Measurements from ENCODE around the gene STARD3NL. TPM values are rescaled to one million over a fixed set of nuclear protein-coding genes. Genes with fewer than 3 reads are reported as not detected.
A peak's percentile ranks its signal among the peaks of the same experiment; 100 is the strongest.

STARD3NL gene
- total RNA-seq, 4 donors from 2014 or later = 4.1 to 22.1 (median 17.9) TPM

DNA sequence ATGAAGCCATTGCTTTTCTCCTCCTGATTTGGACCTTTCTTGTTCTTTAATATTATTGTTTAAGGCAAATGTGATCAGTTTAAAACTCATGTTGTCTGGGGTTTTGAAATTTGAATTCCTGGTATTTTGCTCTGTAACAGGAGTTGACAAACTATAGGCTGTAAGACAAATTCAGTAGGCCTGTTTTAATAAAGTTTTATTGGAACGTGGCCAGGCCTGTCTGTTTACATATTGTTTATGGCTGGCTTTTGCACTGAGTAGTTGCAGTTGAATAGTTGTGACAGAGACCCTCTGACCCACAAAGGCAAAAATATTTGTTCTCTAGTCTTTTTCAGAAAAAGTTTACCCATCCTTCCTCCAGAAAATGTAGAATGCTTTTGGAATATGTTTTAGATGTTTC, 29.8 kb downstream of the STARD3NL start:
- TF ChIP-seq, protein P1, sequence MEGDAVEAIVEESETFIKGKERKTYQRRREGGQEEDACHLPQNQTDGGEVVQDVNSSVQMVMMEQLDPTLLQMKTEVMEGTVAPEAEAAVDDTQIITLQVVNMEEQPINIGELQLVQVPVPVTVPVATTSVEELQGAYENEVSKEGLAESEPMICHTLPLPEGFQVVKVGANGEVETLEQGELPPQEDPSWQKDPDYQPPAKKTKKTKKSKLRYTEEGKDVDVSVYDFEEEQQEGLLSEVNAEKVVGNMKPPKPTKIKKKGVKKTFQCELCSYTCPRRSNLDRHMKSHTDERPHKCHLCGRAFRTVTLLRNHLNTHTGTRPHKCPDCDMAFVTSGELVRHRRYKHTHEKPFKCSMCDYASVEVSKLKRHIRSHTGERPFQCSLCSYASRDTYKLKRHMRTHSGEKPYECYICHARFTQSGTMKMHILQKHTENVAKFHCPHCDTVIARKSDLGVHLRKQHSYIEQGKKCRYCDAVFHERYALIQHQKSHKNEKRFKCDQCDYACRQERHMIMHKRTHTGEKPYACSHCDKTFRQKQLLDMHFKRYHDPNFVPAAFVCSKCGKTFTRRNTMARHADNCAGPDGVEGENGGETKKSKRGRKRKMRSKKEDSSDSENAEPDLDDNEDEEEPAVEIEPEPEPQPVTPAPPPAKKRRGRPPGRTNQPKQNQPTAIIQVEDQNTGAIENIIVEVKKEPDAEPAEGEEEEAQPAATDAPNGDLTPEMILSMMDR (IDR thresholded peaks at IDR 0.05) = no peak
- no peak for TF ChIP-seq POLR2A (IDR thresholded peaks at IDR 0.05)
- Histone ChIP-seq H3K36me3 (peaks cover 0 to 19% (median 0%) of the 10 kb centered on the region in 3 donors), H3K27ac (no peak overlapping the region), H3K27me3 (no peaks in the 10 kb centered on the region), H3K9me3 (no peaks in the 10 kb centered on the region), H3K4me3 (no peak overlapping the region), H3K4me1 (peaks cover 0 to 5% (median 4%) of the 10 kb centered on the region in 3 donors)
- intact Hi-C loops (cut with DNase I) = no loop called here
- DNase-seq = no peak
- WGBS, 2 donors = 76 to 88% methylated on average over 1 of the region's 1 CpG

DNA sequence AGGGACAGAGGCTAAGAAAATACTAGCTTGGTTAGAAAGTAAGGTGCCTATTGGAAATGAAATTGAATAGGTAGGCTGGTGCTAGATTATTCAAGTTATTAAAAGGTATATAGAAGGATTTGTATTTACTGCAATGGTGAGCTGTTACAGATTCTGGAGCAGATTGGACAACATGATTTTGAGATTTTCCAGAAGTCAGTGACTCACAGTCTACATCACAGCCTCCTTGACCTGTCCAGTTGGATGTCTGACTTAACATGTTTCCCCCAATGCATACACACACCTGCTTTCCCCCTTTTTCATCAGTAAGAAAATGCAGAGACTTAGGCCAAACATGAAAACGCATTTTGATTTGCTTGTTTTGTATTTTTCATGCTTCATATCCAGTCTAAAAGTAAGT, 33.4 kb downstream of the STARD3NL start:
- Histone ChIP-seq H3K36me3 (peaks cover 0 to 27% (median 0%) of the 10 kb centered on the region in 3 donors), H3K27ac (no peak overlapping the region), H3K27me3 (no peaks in the 10 kb centered on the region), H3K4me3 (no peak overlapping the region), H3K4me1 (peaks cover 0 to 22% (median 4%) of the 10 kb centered on the region in 3 donors), H3K9me3 (no peaks in the 10 kb centered on the region)
- WGBS, 2 donors = 81 to 95% methylated on average over 1 of the region's 1 CpG
- no peak for TF ChIP-seq POLR2A (IDR thresholded peaks at IDR 0.05)
- TF ChIP-seq, protein P1 (IDR thresholded peaks at IDR 0.05) = no peak
- no peak for DNase-seq
- intact Hi-C loops (cut with DNase I) = no loop called here

DNA sequence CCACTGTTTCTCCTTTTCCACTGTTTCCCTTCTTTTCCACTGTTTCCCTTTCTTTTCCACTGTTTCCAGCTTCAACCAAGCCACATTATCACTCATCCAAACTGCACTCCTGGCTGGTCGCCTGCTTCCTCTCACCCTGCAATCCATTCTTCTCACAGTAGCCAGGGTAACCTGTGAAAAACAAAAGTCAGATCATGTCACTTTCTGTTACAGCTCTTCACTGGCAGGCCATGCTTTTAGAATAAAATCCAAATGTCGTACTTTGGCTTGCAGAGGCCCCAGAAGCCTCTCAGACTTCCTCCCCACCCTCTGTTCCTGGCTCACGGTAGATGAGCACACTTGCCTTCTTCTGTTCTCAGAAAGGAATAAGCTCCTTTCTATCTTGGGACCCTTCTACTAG, 33.9 kb downstream of the STARD3NL start:
- intact Hi-C loops (cut with DNase I) = no loop called here
- no peak for DNase-seq
- peaks cover 0 to 32% (median 0%) of the 10 kb centered on the region in 3 donors for H3K36me3 ChIP-seq
- H3K27me3 ChIP-seq = no peaks in the 10 kb centered on the region
- TF ChIP-seq POLR2A (IDR thresholded peaks at IDR 0.05) = no peak
- TF ChIP-seq, protein P1 (IDR thresholded peaks at IDR 0.05) = no peak
- H3K4me1 ChIP-seq = peaks cover 0 to 26% (median 4%) of the 10 kb centered on the region in 3 donors
- WGBS, 2 donors = 35 to 52% methylated on average over 3 of the region's 3 CpGs
- H3K27ac ChIP-seq = no peak overlapping the region
- no peak overlapping the region for H3K4me3 ChIP-seq
- H3K9me3 ChIP-seq = no peaks in the 10 kb centered on the region

DNA sequence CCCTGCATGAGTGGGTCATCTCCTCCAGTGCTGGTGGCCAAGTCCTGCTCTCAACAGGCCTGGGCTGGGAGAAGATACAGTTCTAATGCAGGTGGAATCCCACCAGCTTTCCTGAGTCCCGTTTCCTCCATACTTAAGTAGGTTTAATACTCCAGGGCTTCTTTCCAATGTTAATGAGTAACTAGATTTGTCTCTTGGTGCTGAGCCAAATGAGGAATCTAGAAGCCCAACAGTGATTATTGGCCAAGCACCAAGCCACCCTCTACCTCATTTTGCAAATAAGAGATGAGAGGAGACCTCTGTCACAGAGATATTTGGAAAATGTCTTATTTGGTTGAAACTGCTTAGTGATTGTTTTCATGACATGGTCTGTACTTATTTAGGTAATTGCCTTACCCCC, 37.1 kb downstream of the STARD3NL start:
- WGBS, 2 donors = 23 to 89% methylated on average over 1 of the region's 1 CpG
- TF ChIP-seq POLR2A (IDR thresholded peaks at IDR 0.05) = no peak
- TF ChIP-seq, protein P1 (IDR thresholded peaks at IDR 0.05) = no peak
- H3K4me1 ChIP-seq = peaks cover 0 to 27% (median 4%) of the 10 kb centered on the region in 3 donors
- H3K27ac ChIP-seq = no peak overlapping the region
- H3K4me3 ChIP-seq = no peak overlapping the region
- no peaks in the 10 kb centered on the region for H3K27me3 ChIP-seq
- intact Hi-C loops (cut with DNase I) = no loop called here
- no peak for DNase-seq
- H3K9me3 ChIP-seq = no peaks in the 10 kb centered on the region
- H3K36me3 ChIP-seq = peaks cover 0 to 51% (median 0%) of the 10 kb centered on the region in 3 donors

DNA sequence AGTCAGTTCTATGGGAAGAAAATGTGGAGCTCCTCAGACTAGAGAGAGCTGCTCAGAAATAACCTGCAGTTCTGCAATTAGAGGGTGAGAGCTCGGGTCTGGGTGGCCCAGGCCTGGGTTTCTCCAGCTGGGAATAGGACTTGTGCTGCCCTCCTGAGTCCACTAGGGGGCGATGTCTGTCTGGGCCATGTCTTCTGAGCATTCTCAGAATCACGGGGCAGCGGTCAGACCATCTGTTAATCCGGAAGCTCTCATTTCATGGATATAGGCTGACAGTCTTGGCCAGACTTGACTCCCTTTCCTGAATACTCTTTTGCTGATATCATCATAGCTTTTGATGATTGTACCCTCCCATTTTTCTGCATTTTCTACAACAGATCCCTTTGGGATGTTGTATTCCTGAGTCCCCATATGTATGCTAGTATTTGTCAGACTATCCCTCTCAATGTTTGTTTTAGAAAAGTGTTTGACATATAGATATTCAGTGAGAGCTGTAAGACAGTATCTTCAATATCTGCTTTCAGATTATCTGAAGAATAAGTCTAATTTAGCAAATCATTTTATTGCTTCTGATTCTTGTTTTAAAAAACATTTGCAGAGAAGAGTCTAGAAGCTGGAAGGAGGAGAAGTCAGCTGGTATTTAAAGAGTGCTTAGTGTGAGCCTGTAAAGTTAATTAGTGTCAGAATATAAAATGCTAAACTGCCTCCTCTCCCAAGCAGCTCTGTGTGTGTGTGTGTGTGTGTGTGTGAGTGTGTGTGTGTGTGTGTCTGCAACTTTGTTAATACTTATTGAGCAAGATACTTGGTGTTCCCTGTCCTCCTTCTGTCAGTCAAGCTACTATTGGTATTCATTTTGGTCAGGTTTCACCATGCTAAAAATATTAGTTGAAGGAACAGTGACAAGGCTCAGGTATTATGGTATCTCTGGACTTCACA, 38.0 kb downstream of the STARD3NL start:
- peak; percentile 8 for DNase-seq
- intact Hi-C loops (cut with DNase I) = no loop called here
- 26 to 49% methylated on average over 4 to 5 of the region's 5 CpGs for WGBS, 2 donors
- no peak for TF ChIP-seq POLR2A (IDR thresholded peaks at IDR 0.05)
- TF ChIP-seq, protein P1 (IDR thresholded peaks at IDR 0.05) = peak; percentile 71 to 91 (median 79)
- Histone ChIP-seq H3K27me3 (no peaks in the 10 kb centered on the region), H3K4me1 (peaks cover 0 to 27% (median 4%) of the 10 kb centered on the region in 3 donors), H3K9me3 (no peaks in the 10 kb centered on the region), H3K36me3 (peaks cover 0 to 56% (median 3%) of the 10 kb centered on the region in 3 donors), H3K4me3 (no peak overlapping the region), H3K27ac (peak overlapping the region in 1 of 4 donors; percentile 43)

Measured in esophagus squamous epithelium (tissue), 5 donors.